SH-SY5Y (cell line): ENCODE data around the gene JPT2.

Source experiments
- GATA2 ChIP-seq: IDR thresholded peaks from 2 replicates; pipeline ENCODE4 v1.6.1; 2011; ENCODE audit warnings: mild to moderate bottlenecking, low read depth, low read length
- GATA3 ChIP-seq: IDR thresholded peaks from 2 replicates; pipeline ENCODE4 v1.6.1; 2011; ENCODE audit warnings: low read depth, mild to moderate bottlenecking, low read length, moderate library complexity

DNA sequence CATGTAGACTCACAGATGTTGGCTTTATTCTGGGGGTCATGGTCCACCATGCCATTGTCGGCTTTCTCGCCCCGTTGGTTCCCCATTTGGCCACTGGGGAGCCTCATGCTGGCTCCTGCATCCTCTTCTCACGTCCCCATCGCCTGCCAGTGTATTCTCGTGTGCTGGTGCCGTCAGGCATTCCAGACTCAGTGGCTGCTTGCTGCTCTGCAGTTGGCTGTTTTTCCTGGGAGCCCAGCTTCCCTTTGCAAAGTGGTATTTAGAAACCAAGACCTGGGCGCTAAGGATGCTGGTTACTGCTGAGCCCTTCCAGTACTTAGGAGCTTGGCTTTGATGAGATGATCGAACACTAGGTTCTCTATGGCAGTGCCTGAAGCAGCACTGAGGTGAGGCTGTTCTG, 46.8 kb upstream of the JPT2 start:
- no peak for TF ChIP-seq GATA2
- no peak for TF ChIP-seq GATA3
